Amygdala (tissue), 56 donors: ENCODE results near the gene CDKN1A.

ENCODE experiments used
- DNase-seq, 56 donors: peaks; one replicate each; lab custom pipeline; 2025; lab: John Stamatoyannopoulos, UW

Gene CDKN1A

DNA sequence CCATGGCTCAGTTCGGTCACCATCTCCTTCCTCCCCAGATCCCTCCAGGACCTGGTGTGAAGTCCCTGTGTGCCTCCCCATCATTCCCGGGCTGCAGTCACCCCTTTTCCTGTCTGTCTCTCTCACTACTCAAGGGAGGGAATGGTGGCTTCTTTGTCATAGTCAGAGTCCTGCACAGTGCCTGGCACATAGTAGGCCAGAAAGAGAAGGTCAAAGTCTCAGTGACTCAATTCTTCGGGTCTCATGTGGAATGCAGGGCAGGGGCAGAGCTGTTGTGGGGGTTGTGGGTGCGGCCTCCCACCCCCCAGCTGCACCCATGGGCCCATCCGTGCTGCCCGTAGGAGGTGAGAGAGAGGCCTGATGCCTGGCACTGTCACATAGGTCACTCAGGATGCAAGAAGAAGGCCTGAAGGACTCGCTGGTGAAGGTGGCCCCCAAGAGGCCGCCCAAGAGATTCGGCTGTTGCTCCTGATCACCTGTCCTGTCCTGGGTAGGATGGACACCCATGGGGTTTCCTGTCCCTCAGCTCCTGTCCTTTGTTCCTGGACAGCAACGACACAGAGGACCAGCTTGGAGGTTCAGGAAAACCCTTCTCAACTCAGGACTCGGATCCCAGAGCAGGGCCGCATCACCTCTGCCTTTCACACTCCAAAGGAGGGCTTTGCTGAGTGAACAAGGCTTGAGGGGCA lies 53.3 kb downstream of the CDKN1A start:
- DNase-seq = no peak

DNA sequence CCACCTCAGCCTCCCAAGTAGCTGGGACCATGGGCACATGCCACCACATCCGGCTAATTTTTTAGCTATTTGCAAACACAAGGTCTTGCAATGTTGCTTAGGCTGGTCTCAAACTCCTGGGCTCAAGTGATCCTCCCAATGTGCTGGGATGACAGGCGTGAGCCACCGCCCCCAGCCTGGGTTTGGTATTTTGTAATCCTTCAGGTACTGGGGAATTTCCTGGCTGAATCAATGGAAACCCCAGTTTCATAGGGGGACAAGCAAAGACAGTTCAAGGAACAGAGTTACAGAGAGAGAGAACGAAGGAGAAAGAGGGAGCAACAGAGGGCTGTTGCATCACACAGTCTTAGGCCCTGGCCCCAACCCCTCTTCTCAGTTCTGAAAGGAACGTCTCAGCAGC lies 54.8 kb downstream of the CDKN1A start:
- no peak for DNase-seq

DNA sequence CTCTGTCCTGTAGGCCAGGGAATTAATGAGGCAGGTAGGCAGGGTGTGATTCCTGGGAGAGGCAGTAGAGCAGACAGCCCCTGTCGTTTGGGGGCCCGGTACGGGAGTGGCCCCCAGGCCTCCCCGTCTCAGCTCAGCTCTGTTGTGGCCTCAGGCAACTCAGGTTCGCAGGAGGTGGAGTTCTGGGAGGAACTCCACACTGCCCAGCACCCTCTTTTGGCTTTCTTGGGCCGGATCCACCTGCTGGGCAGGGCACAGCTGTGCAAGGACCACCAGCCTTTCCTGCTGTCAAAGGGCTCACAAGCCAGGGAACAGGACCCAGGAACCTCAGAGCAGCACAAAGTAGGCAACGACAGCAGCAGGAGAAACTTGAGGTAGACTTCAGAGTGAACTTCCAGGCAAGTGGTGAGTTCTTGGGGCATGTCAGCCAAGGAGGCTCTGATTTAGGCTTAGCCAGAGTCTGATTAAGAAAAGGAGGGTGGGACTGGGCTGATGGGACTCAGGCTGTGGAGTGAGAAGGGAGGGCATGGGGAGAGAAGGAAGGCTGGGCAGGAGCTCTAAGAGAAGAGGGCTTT lies 56.1 kb downstream of the CDKN1A start:
- DNase-seq = no peak

DNA sequence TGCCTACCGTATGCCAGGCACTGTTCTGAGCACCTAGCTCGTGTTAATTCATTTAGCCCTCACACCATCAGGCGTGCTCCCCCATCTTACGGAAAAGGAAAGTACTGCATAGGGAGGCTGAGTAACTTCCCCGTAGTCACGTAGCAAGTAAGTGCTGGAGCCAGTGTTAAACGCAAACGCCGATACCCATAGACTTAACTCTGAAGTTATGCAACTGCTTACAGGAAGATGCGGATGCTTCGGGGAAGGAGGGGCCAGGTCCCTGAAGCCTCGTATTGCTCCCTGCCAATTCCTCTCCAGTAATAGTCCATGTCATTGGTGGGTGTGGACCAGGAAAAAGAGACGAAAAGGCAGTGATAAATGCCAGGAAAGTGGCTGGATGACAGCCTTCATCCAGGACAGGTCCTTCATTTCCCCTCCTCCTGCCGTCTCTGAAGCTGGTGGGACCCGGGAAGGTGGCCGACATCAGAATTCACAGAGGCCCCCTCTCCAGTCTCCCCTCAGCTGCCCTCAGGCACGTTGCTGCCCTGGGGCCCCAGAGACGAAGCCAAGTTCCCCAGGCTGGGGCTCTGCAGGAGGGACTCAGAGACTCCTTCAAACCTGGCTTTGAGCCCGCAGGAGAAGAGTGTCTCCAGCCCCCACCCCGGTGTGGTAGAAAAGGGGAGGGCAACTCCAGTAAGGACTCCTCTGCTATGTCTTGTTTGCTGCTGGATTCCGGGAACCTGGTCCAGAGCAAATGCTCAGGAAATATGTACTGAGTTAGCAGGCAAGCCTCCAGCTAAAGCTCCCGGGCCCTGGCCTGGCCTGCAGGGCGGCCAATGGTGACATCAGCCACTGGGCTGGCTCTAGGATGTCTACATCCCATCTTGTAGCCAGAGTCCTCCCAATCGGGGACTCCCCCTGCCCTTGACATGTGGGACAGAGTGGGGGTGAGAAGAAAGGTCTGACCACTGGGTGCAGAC lies 56.9 kb downstream of the CDKN1A start:
- DNase-seq = peak in 11 of 56 donors; percentile 6 to 49 (median 25)
